Smooth muscle cell (in vitro differentiated cells): ENCODE measurements around the gene MYH7. TPM values are rescaled to one million over a fixed set of nuclear protein-coding genes. Genes with fewer than 3 reads are reported as not detected.
A peak's percentile ranks its signal among the peaks of the same experiment; 100 is the strongest.

Source experiments
- DNase-seq: peaks from one replicate; lab custom pipeline; 2025; ENCODE audit not compliant: unreplicated experiment; lab: John Stamatoyannopoulos, UW
- H2AFZ ChIP-seq: fragments of 200-600 bp; sonication (generic); 2 replicates; pipeline ENCODE4 v1.6.0; 2016; ENCODE audit warnings: antibody characterized with exemption, low read depth, mild to moderate bottlenecking
- H3F3A ChIP-seq: fragments of 200-600 bp; sonication (generic); 2 replicates; pipeline ENCODE4 v1.6.0; 2017; ENCODE audit warnings: antibody characterized with exemption, low read depth
- H3K27ac ChIP-seq: fragments of 200-600 bp; sonication (generic); 2 replicates; pipeline ENCODE4 v1.5.1; 2016; ENCODE audit warnings: low read depth, mild to moderate bottlenecking
- H3K27me3 ChIP-seq: fragments of 200-600 bp; sonication (generic); 2 replicates; pipeline ENCODE4 v1.6.1; 2016; ENCODE audit warnings: low read depth, mild to moderate bottlenecking
- H3K36me3 ChIP-seq: fragments of 200-600 bp; sonication (generic); 2 replicates; pipeline ENCODE4 v1.5.1; 2016; ENCODE audit warnings: low read depth
- H3K4me1 ChIP-seq: fragments of 200-600 bp; sonication (generic); 2 replicates; pipeline ENCODE4 v1.5.1; 2016; ENCODE audit warnings: low read depth
- H3K4me2 ChIP-seq: fragments of 200-600 bp; sonication (generic); 2 replicates; pipeline ENCODE4 v1.6.0; 2016; ENCODE audit warnings: mild to moderate bottlenecking
- H3K4me3 ChIP-seq: fragments of 200-600 bp; sonication (generic); 2 replicates; pipeline ENCODE4 v1.5.1; 2016; ENCODE audit warnings: mild to moderate bottlenecking
- H3K79me2 ChIP-seq: fragments of 200-600 bp; sonication (generic); 2 replicates; pipeline ENCODE4 v1.6.0; 2016; ENCODE audit warnings: low read depth, mild to moderate bottlenecking
- H3K9ac ChIP-seq: fragments of 200-600 bp; sonication (generic); 2 replicates; pipeline ENCODE4 v1.6.0; 2016; ENCODE audit warnings: low read depth
- H3K9me3 ChIP-seq: fragments of 200-600 bp; sonication (generic); replicated peaks from 2 replicates; pipeline ENCODE4 v1.5.1; 2016; ENCODE audit warnings: low read depth
- H4K20me1 ChIP-seq: fragments of 200-600 bp; sonication (generic); 2 replicates; pipeline ENCODE4 v1.6.0; 2016; ENCODE audit warnings: low read depth
- WGBS: methylation state at CpG from one replicate; pipeline ENCODE4 v1.1.7; 2016; ENCODE audit warnings: low lambda C conversion rate; 5-methylcytosine and 5-hydroxymethylcytosine counted together
- polyA plus RNA-seq: library from polyadenylated mRNA; unstranded; fragments of >200 nt; fragmentation: Nextera tagmentation; extraction: Ambion mirVana; gene quantifications from 2 replicates; pipeline ENCODE4 v1.2.1, GENCODE V29; 2016
- total RNA-seq: library from RNA; depleted of rRNA; stranded (reverse); fragments of >200 nt; gene quantifications from 2 replicates; pipeline ENCODE4 v1.2.3, GENCODE V29; 2014
- TF ChIP-seq, protein P1 (sequence below): fragments of 200-600 bp; sonication (generic); IDR thresholded peaks from 2 replicates; pipeline ENCODE4 v1.5.1; 2017; ENCODE audit warnings: borderline replicate concordance, mild to moderate bottlenecking, antibody characterized with exemption; ENCODE audit not compliant: insufficient read depth, poor library complexity, severe bottlenecking

Gene MYH7
- total and polyA plus RNA-seq, 2 experiments from 2014 or later, result not detected

DNA sequence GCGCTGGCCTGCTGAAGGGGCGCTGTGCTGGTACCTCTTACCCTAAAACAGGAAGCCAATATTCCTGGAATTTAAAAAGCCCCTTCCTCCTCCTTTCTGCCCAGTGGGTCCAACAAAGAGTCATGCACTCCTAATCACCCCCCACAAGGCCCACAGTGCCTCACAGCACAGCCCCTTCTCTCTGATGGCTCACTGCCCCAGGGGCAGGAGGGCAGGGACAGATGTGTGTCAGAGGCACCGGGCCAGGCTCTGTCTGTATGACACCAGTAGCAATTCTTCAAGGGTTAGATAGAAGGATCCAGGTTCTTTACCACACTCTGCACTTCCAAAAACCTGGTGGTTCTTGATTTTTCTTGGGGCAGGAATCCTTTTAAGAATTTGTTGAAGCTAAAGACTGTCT, 36.3 kb downstream of the MYH7 start:
- no peaks in the 10 kb centered on the region for H3K36me3 ChIP-seq
- no peaks in the 10 kb centered on the region for H4K20me1 ChIP-seq
- 86% methylated on average over 3 of the region's 3 CpGs for WGBS
- H3K27me3 ChIP-seq, result no peaks in the 10 kb centered on the region
- no peaks in the 10 kb centered on the region for H3K9me3 ChIP-seq
- no peaks in the 10 kb centered on the region for H3K4me1 ChIP-seq
- H3F3A ChIP-seq, result no peaks in the 10 kb centered on the region
- H3K4me3 ChIP-seq, result no peak overlapping the region
- TF ChIP-seq, protein P1, sequence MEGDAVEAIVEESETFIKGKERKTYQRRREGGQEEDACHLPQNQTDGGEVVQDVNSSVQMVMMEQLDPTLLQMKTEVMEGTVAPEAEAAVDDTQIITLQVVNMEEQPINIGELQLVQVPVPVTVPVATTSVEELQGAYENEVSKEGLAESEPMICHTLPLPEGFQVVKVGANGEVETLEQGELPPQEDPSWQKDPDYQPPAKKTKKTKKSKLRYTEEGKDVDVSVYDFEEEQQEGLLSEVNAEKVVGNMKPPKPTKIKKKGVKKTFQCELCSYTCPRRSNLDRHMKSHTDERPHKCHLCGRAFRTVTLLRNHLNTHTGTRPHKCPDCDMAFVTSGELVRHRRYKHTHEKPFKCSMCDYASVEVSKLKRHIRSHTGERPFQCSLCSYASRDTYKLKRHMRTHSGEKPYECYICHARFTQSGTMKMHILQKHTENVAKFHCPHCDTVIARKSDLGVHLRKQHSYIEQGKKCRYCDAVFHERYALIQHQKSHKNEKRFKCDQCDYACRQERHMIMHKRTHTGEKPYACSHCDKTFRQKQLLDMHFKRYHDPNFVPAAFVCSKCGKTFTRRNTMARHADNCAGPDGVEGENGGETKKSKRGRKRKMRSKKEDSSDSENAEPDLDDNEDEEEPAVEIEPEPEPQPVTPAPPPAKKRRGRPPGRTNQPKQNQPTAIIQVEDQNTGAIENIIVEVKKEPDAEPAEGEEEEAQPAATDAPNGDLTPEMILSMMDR, result no peak
- no peak overlapping the region for H3K4me2 ChIP-seq
- no peak overlapping the region for H3K9ac ChIP-seq
- H2AFZ ChIP-seq, result peak overlapping the region; percentile 41
- H3K27ac ChIP-seq, result peak overlapping the region; percentile 13
- DNase-seq, result no peak
- no peaks in the 10 kb centered on the region for H3K79me2 ChIP-seq

DNA sequence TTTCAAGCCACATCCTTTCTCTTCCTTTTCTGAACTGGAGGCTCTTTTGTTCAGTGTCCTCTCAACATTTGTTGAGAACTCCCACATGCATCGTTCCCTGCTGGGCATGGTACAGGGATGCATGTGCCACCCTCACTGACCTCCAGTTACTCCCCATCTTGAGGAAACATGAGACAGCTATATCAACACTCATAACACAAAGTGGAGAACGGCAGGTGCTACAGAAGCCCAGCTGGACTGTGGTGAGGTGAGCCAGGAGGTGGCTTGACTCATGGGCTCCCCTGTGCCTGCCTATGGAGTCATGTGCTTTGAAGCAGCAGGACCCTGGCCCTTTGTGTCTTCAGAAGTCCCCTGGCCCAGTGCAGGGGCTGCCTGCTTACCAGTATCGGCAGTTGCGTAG, 37.1 kb downstream of the MYH7 start:
- no peaks in the 10 kb centered on the region for H3K36me3 ChIP-seq
- no peak for DNase-seq
- WGBS, result 94% methylated on average over 4 of the region's 4 CpGs

DNA sequence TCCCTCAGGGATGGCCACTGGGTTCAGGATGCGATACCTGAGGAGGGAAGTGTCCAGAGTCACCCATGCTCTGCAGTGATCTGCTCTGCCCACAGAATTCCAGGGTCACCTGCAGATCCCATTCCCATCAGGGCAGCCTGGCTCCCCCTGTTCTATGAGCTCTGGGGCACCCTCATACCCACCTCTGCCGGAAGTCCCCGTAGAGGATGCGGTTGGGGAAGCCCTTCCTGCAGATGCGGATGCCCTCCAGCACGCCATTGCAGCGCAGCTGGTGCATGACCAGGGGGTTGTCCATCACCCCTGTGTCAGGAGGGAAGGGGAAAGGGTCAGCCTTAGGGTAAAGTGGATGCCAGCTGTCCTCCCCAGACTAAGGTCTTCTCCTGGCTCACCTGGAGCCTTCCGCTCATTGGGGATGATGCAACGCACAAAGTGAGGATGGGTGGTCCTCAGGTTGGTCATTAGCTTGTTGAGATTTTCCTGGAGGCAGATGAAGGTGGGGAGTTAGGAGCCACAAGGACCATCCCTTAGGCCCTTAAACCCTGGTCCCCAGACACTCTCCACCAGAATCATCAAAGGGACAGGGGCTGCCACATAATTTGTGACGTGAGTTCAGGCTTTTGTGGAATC, 38.6 kb downstream of the MYH7 start:
- no peaks in the 10 kb centered on the region for H3K27me3 ChIP-seq
- no peaks in the 10 kb centered on the region for H4K20me1 ChIP-seq
- H3K9me3 ChIP-seq, result no peaks in the 10 kb centered on the region
- DNase-seq, result no peak
- no peaks in the 10 kb centered on the region for H3K36me3 ChIP-seq
- no peaks in the 10 kb centered on the region for H3K79me2 ChIP-seq
- no peak overlapping the region for H3K9ac ChIP-seq
- H3K4me1 ChIP-seq, result no peaks in the 10 kb centered on the region
- TF ChIP-seq, protein P1, result no peak
- H2AFZ ChIP-seq, result no peak overlapping the region
- 87% methylated on average over 10 of the region's 10 CpGs for WGBS
- no peak overlapping the region for H3K27ac ChIP-seq
- no peaks in the 10 kb centered on the region for H3F3A ChIP-seq
- no peak overlapping the region for H3K4me2 ChIP-seq
- H3K4me3 ChIP-seq, result no peak overlapping the region

More for the DNA sequence above, 37.1 kb downstream of the MYH7 start:
- Histone ChIP-seq H3K9me3 (no peaks in the 10 kb centered on the region), H4K20me1 (no peaks in the 10 kb centered on the region), H3F3A (no peaks in the 10 kb centered on the region), H3K4me1 (no peaks in the 10 kb centered on the region), H2AFZ (no peak overlapping the region), H3K79me2 (no peaks in the 10 kb centered on the region), H3K9ac (no peak overlapping the region), H3K27me3 (no peaks in the 10 kb centered on the region), H3K27ac (no peak overlapping the region), H3K4me3 (no peak overlapping the region), H3K4me2 (no peak overlapping the region)
- TF ChIP-seq, protein P1, result no peak

DNA sequence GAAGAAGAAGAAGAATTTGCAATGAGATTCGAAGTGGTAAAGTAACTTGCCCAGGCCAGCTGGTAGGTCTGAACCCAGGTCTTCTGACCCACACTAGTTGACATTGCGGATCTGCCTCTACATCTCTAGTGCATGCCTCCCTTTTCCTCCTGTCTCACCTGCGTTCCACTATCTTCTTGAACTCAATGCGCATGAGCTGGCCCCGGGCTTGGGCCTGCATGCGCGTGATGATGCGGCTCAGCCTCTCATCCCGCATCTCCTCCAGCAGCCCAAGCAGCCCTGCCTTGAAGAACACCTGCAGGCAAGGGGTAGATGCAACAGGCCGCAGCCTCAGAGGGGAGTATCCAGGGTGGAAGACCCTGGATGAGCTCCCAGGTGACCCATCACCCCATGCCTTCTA, 39.3 kb downstream of the MYH7 start:
- no peak for DNase-seq
- Histone ChIP-seq H3K27me3 (no peaks in the 10 kb centered on the region), H3K9me3 (no peaks in the 10 kb centered on the region), H3F3A (no peaks in the 10 kb centered on the region), H3K4me3 (no peak overlapping the region), H3K27ac (no peak overlapping the region), H4K20me1 (no peaks in the 10 kb centered on the region), H2AFZ (no peak overlapping the region), H3K9ac (no peak overlapping the region), H3K36me3 (no peaks in the 10 kb centered on the region), H3K4me2 (no peak overlapping the region), H3K79me2 (no peaks in the 10 kb centered on the region), H3K4me1 (no peaks in the 10 kb centered on the region)
- 93% methylated on average over 10 of the region's 10 CpGs for WGBS
- TF ChIP-seq, protein P1, result no peak
